ENCODE results near the gene DMRT1. TPM values are rescaled to one million over a fixed set of nuclear protein-coding genes. Genes with fewer than 3 reads are reported as not detected.

DMRT1 gene
- total and polyA plus RNA-seq, 3 donors from 2014 or later, result 54.4 to 128 (median 93.4) TPM

- Histone ChIP-seq H3K27me3 (no peaks in the 10 kb centered on the region), H3K4me3 (no peak overlapping the region), H3K36me3 (ENCODE audit: low read depth, missing control alignments) (no peaks in the 10 kb centered on the region), H3K4me1 (no peaks in the 10 kb centered on the region), H3K27ac (no peak overlapping the region), H3K9me3 (no peaks in the 10 kb centered on the region)
- WGBS, 2 donors, result 76 to 82% methylated on average over 5 of the region's 5 CpGs
- TF ChIP-seq CTCF (IDR thresholded peaks at IDR 0.05) (no peak), POLR2A (IDR thresholded peaks at IDR 0.05) (no peak)
- no peak for DNase-seq
- intact Hi-C loops (cut with DNase I; ENCODE audit: low total_unique reads), result no loop called here
Observed at GRCh38 chr9:1013021-1013420, 171.5 kb downstream of the DMRT1 start.

GRCh38 chr9:1014225-1014624 lies 172.7 kb downstream of the DMRT1 start:
- intact Hi-C loops (cut with DNase I; ENCODE audit: low total_unique reads), result no loop called here
- Histone ChIP-seq H3K36me3 (ENCODE audit: low read depth, missing control alignments) (no peaks in the 10 kb centered on the region), H3K4me1 (no peaks in the 10 kb centered on the region), H3K27ac (no peak overlapping the region), H3K27me3 (no peaks in the 10 kb centered on the region), H3K4me3 (no peak overlapping the region), H3K9me3 (no peaks in the 10 kb centered on the region)
- DNase-seq, result no peak
- 72 to 82% methylated on average over 4 of the region's 4 CpGs for WGBS, 2 donors
- no peak for TF ChIP-seq CTCF (IDR thresholded peaks at IDR 0.05)
- no peak for TF ChIP-seq POLR2A (IDR thresholded peaks at IDR 0.05)

- no peaks in the 10 kb centered on the region for H3K27me3 ChIP-seq
- no peak for DNase-seq
- intact Hi-C loops (cut with DNase I; ENCODE audit: low total_unique reads), result no loop called here
- no peak overlapping the region for H3K4me3 ChIP-seq
- H3K9me3 ChIP-seq, result no peaks in the 10 kb centered on the region
- H3K4me1 ChIP-seq, result no peaks in the 10 kb centered on the region
- WGBS, 2 donors, result 91 to 96% methylated on average over 2 of the region's 2 CpGs
- no peaks in the 10 kb centered on the region for H3K36me3 ChIP-seq (ENCODE audit: low read depth, missing control alignments)
- H3K27ac ChIP-seq, result no peak overlapping the region
- TF ChIP-seq POLR2A (IDR thresholded peaks at IDR 0.05) (no peak), CTCF (IDR thresholded peaks at IDR 0.05) (no peak)
Observed at GRCh38 chr9:1014640-1015039, 173.1 kb downstream of the DMRT1 start.

GRCh38 chr9:1018121-1018520 lies 176.6 kb downstream of the DMRT1 start:
- H3K36me3 ChIP-seq (ENCODE audit: low read depth, missing control alignments), result no peaks in the 10 kb centered on the region
- no peak for TF ChIP-seq POLR2A (IDR thresholded peaks at IDR 0.05)
- peak in 2 of 3 experiments; percentile 14 to 34 for TF ChIP-seq CTCF (IDR thresholded peaks at IDR 0.05)
- no peaks in the 10 kb centered on the region for H3K4me1 ChIP-seq
- 28 to 32% methylated on average over 10 of the region's 10 CpGs for WGBS, 2 donors
- no peaks in the 10 kb centered on the region for H3K9me3 ChIP-seq
- no peaks in the 10 kb centered on the region for H3K27me3 ChIP-seq
- intact Hi-C loops (cut with DNase I; ENCODE audit: low total_unique reads), result no loop called here
- no peak overlapping the region for H3K4me3 ChIP-seq
- no peak overlapping the region for H3K27ac ChIP-seq
- peak; percentile 71 for DNase-seq

Small RNA genes within 50 kb of the gene (small RNA-seq; reads per million reads assigned to genes)
- 0 reads per million in 2 donors for gene RNU6-1073P

Other genes with a start within 250 kb of the DMRT1 start
- 10 to 100 TPM in 1 of 2 donors, 1 to 10 TPM in 1; 6.3 to 11.8 TPM for gene DMRT3, start 135.0 kb downstream of the DMRT1 start, total RNA-seq
- 6.7 TPM for gene DMRT3, start 135.0 kb downstream of the DMRT1 start, polyA plus RNA-seq (ENCODE audit: insufficient read depth, low read depth, low replicate concordance)
- 1 to 10 TPM; 1.7 to 4.6 TPM for gene DMRT2, start 208.7 kb downstream of the DMRT1 start, total RNA-seq
- gene DMRT2, start 208.7 kb downstream of the DMRT1 start, polyA plus RNA-seq (ENCODE audit: insufficient read depth, low read depth, low replicate concordance), result 2.1 TPM